Spleen (tissue), 7 donors: ENCODE measurements around the gene GON4L.

ENCODE experiments used
- POLR2A ChIP-seq, 3 donors: fragments of 450-650 bp; IDR thresholded peaks; one replicate each; pipeline ENCODE4 v1.5.1; 2017; ENCODE audit warnings: antibody characterized with exemption in 3 of 3, mild to moderate bottlenecking in 1 of 3
- TF ChIP-seq, protein P1 (sequence below), 11 experiments: fragments of 200-600 bp in 7 of 11; fragments of 450-650 bp in 4 of 11; sonication (generic) in 4 of 11; IDR thresholded peaks in 8 of 11; conservative IDR thresholded peaks in 3 of 11; 1 replicate in 7 of 11; 2 replicates in 4 of 11; pipeline versions ENCODE4 v1.4.0 to v1.8.0; 2016 to 2021; ENCODE audit warnings: antibody characterized with exemption in 11 of 11, inconsistent platforms in 4 of 11, mild to moderate bottlenecking in 1 of 11
- donor health status: DM: no; HTN: no; CAD: no; lungs with moderate emphysema.
- donor health status: DM: no; HTN: no; CAD: no.
- donor health status: DM: no; HTN: no; CAD: no.

DNA sequence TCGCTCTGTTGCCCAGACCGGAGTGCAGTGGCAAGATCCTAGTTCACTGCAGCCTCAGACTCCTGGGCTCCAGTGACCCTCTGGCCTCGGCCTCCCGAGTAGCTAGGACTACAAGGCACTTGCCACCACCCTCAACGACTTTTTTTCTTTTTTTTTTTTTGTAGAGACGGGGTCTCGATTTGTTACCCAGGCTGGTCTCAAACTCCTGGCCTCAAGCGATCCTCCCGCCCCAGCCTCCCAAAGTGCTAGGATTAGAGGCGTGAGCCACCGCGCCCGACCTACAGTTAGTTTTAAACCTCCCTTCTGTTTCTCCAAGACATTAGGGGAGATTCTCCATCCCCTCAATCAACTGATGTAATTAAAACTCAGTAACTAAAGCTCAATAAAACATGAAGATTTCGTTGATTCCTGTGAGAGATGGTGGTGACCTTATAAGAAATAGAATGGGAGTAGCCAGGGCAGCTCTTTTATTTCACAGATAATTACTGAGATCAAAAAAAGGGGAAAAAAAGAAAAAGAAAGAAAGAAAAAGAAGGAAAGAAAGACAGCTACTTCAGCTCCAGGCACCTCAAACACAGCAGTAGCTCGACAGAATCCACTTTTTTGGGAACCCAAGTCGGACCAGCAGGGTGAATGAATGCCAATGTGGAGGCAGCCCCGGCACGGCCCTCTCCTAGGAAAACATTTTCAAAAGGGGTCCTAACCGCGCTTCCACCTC lies 598 bp downstream of the GON4L start:
- TF ChIP-seq, protein P1, sequence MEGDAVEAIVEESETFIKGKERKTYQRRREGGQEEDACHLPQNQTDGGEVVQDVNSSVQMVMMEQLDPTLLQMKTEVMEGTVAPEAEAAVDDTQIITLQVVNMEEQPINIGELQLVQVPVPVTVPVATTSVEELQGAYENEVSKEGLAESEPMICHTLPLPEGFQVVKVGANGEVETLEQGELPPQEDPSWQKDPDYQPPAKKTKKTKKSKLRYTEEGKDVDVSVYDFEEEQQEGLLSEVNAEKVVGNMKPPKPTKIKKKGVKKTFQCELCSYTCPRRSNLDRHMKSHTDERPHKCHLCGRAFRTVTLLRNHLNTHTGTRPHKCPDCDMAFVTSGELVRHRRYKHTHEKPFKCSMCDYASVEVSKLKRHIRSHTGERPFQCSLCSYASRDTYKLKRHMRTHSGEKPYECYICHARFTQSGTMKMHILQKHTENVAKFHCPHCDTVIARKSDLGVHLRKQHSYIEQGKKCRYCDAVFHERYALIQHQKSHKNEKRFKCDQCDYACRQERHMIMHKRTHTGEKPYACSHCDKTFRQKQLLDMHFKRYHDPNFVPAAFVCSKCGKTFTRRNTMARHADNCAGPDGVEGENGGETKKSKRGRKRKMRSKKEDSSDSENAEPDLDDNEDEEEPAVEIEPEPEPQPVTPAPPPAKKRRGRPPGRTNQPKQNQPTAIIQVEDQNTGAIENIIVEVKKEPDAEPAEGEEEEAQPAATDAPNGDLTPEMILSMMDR (IDR thresholded peaks at IDR 0.05 in 8 of 11, conservative IDR thresholded peaks at IDR 0.05 in 3 of 11): no peak
- no peak for TF ChIP-seq POLR2A (IDR thresholded peaks at IDR 0.05)
